Vagina (tissue), 2 donors: ENCODE results near the gene DPPA2.

ENCODE experiments used
- CTCF ChIP-seq, 3 experiments: fragments of 450-650 bp in 2 of 3; fragments of 200-600 bp in 1 of 3; sonication (generic) in 1 of 3; IDR thresholded peaks; one replicate each; pipeline ENCODE4 v1.5.1; 2017 to 2019; ENCODE audit warnings: antibody characterized with exemption in 3 of 3, mild to moderate bottlenecking in 2 of 3, moderate library complexity in 2 of 3
- POLR2A ChIP-seq, 2 donors: fragments of 450-650 bp; IDR thresholded peaks; one replicate each; pipeline ENCODE4 v1.6.1; 2017; ENCODE audit warnings: antibody characterized with exemption in 2 of 2, mild to moderate bottlenecking in 2 of 2, moderate library complexity in 2 of 2
- POLR2AphosphoS5 ChIP-seq, 2 donors: sonication (generic); formaldehyde crosslinking; IDR thresholded peaks; one replicate each; pipeline ENCODE4 v1.9.0; 2017; ENCODE audit warnings: antibody characterized with exemption in 2 of 2, mild to moderate bottlenecking in 2 of 2, low read depth in 1 of 2; ENCODE audit not compliant: insufficient read depth in 1 of 2

GRCh38 chr3:109270779-109271178 lies 45.5 kb downstream of the DPPA2 start:
- no peak for TF ChIP-seq CTCF (IDR thresholded peaks at IDR 0.05)
- no peak for TF ChIP-seq POLR2A (IDR thresholded peaks at IDR 0.05)
- TF ChIP-seq POLR2AphosphoS5 (IDR thresholded peaks at IDR 0.05; ENCODE audit: insufficient read depth in 1 of 2, low read depth in 1 of 2): no peak
